ENCODE measurements around the gene TXNDC17.
"Not testable (repeated sequence)": the region's sequence is repeated elsewhere in the genome, so short reads cannot be mapped to it uniquely, and the experiment has no call there.

TXNDC17 gene

GRCh38 chr17:6642592-6642991 is 1.7 kb downstream of the TXNDC17 start:
- H3K27me3 Mint-ChIP-seq, result no peaks in the 10 kb centered on the region
- peaks cover 38 to 59% of the 10 kb centered on the region in 2 donors for H3K4me1 Mint-ChIP-seq
- H3K36me3 Mint-ChIP-seq, result peaks cover 7 to 27% of the 10 kb centered on the region in 2 donors
- H3K9me3 Mint-ChIP-seq, result no peaks in the 10 kb centered on the region
- ATAC-seq (replicated peaks), result no peak
- DNase-seq, result no peak
- no peak overlapping the region for H3K4me3 Mint-ChIP-seq
- H3K27ac Mint-ChIP-seq, result no peak overlapping the region

GRCh38 chr17:6643451-6644125 is 2.7 kb downstream of the TXNDC17 start:
- ATAC-seq (replicated peaks) (no peak), DNase-seq (no peak)
- H3K9me3 Mint-ChIP-seq, result no peaks in the 10 kb centered on the region
- H3K4me3 Mint-ChIP-seq, result no peak overlapping the region
- peaks cover 6 to 31% of the 10 kb centered on the region in 2 donors for H3K36me3 Mint-ChIP-seq
- H3K4me1 Mint-ChIP-seq, result peaks cover 30 to 59% of the 10 kb centered on the region in 2 donors
- peak overlapping the region; percentile 65 for H3K27ac Mint-ChIP-seq
- no peaks in the 10 kb centered on the region for H3K27me3 Mint-ChIP-seq

- DNase-seq (no peak), ATAC-seq (replicated peaks) (no peak)
- Mint-ChIP-seq H3K27ac (no peak overlapping the region), H3K27me3 (no peaks in the 10 kb centered on the region), H3K4me3 (no peak overlapping the region), H3K9me3 (no peaks in the 10 kb centered on the region), H3K36me3 (peaks cover 2 to 37% of the 10 kb centered on the region in 2 donors), H3K4me1 (peaks cover 26 to 63% of the 10 kb centered on the region in 2 donors)
Observed at GRCh38 chr17:6648181-6648580, 7.3 kb downstream of the TXNDC17 start.

- Mint-ChIP-seq H3K4me3 (peak within 1 kb of the TSS; percentile 98), H3K36me3 (peaks cover 0 to 23% of the 10 kb centered on the region in 2 donors), H3K27me3 (no peaks in the 10 kb centered on the region), H3K4me1 (peaks cover 28 to 62% of the 10 kb centered on the region in 2 donors), H3K9me3 (no peaks in the 10 kb centered on the region), H3K27ac (peak within 1 kb of the TSS; percentile 99)
- peak; percentile 93 for DNase-seq
- peak; percentile 97 to 98 for ATAC-seq (replicated peaks)
Observed at GRCh38 chr17:6651354-6651918, 10.6 kb downstream of the TXNDC17 start, which contains the start of the genes C17orf100 and MED31. Gene C17orf100, plus strand, starts transcription at chr17:6651762. Its CDS starts 152 bp downstream, at chr17:6651914. Gene MED31, minus strand, starts transcription at chr17:6651605. Its CDS starts 77 bp downstream, at chr17:6651528.

GRCh38 chr17:6651919-6652452 is 11.1 kb downstream of the TXNDC17 start:
- ATAC-seq (replicated peaks) (peak; percentile 20 to 33), DNase-seq (no peak)
- Mint-ChIP-seq H3K4me1 (peaks cover 27 to 57% of the 10 kb centered on the region in 2 donors), H3K27me3 (no peaks in the 10 kb centered on the region), H3K27ac (peak overlapping the region; percentile 81), H3K36me3 (peaks cover 0 to 21% of the 10 kb centered on the region in 2 donors), H3K4me3 (peak overlapping the region; percentile 98), H3K9me3 (no peaks in the 10 kb centered on the region)

- H3K4me1 Mint-ChIP-seq, result peaks cover 34 to 57% of the 10 kb centered on the region in 2 donors
- H3K9me3 Mint-ChIP-seq, result peaks cover 0 to 1% of the 10 kb centered on the region in 2 donors
- H3K27me3 Mint-ChIP-seq, result no peaks in the 10 kb centered on the region
- H3K4me3 Mint-ChIP-seq, result no peak overlapping the region
- H3K36me3 Mint-ChIP-seq, result peaks cover 7 to 15% of the 10 kb centered on the region in 2 donors
- DNase-seq (no peak), ATAC-seq (replicated peaks) (no peak)
- H3K27ac Mint-ChIP-seq, result no peak overlapping the region
Observed at GRCh38 chr17:6654841-6655731, 14.2 kb downstream of the TXNDC17 start.

- peaks cover 38 to 59% of the 10 kb centered on the region in 2 donors for H3K4me1 Mint-ChIP-seq
- not testable (repeated sequence) for ATAC-seq (replicated peaks); H3K27ac Mint-ChIP-seq; H3K27me3 Mint-ChIP-seq; DNase-seq; H3K9me3 Mint-ChIP-seq
- peaks cover 7 to 15% of the 10 kb centered on the region in 2 donors for H3K36me3 Mint-ChIP-seq
- peak overlapping the region; percentile 76 to 77 for H3K4me3 Mint-ChIP-seq
Observed at GRCh38 chr17:6655732-6656361, 15.0 kb downstream of the TXNDC17 start.

- Mint-ChIP-seq H3K36me3 (peaks cover 9 to 15% of the 10 kb centered on the region in 2 donors), H3K27ac (peak overlapping the region; percentile 92), H3K4me3 (peak overlapping the region; percentile 91 to 96), H3K4me1 (peaks cover 45 to 68% of the 10 kb centered on the region in 2 donors)
- not testable (repeated sequence) for H3K27me3 Mint-ChIP-seq, DNase-seq, H3K9me3 Mint-ChIP-seq
- peak; percentile 74 to 75 for ATAC-seq (replicated peaks)
Observed at GRCh38 chr17:6656797-6657632, 16.2 kb downstream of the TXNDC17 start.

GRCh38 chr17:6657633-6658287 is 16.9 kb downstream of the TXNDC17 start:
- ATAC-seq (replicated peaks), result peak in 1 of 2 donors; percentile 3
- peak overlapping the region; percentile 92 for H3K27ac Mint-ChIP-seq
- no peaks in the 10 kb centered on the region for H3K27me3 Mint-ChIP-seq
- no peak for DNase-seq
- peak overlapping the region; percentile 91 to 96 for H3K4me3 Mint-ChIP-seq
- peaks cover 0 to 1% of the 10 kb centered on the region in 2 donors for H3K9me3 Mint-ChIP-seq
- H3K4me1 Mint-ChIP-seq, result peaks cover 47 to 69% of the 10 kb centered on the region in 2 donors
- peaks cover 9 to 15% of the 10 kb centered on the region in 2 donors for H3K36me3 Mint-ChIP-seq

GRCh38 chr17:6658411-6658810 is 17.6 kb downstream of the TXNDC17 start:
- Mint-ChIP-seq H3K36me3 (peaks cover 9 to 13% of the 10 kb centered on the region in 2 donors), H3K4me3 (peak overlapping the region; percentile 31 to 91), H3K4me1 (peaks cover 46 to 66% of the 10 kb centered on the region in 2 donors), H3K27ac (peak overlapping the region; percentile 70)
- not testable (repeated sequence) for ATAC-seq (replicated peaks); H3K27me3 Mint-ChIP-seq; DNase-seq; H3K9me3 Mint-ChIP-seq

GRCh38 chr17:6660101-6660500 is 19.2 kb downstream of the TXNDC17 start:
- Mint-ChIP-seq H3K27me3 (no peaks in the 10 kb centered on the region), H3K9me3 (peaks cover 0 to 1% of the 10 kb centered on the region in 2 donors), H3K4me1 (peaks cover 41 to 56% of the 10 kb centered on the region in 2 donors), H3K4me3 (peak overlapping the region; percentile 25 to 47), H3K36me3 (peaks cover 10% of the 10 kb centered on the region in 2 donors), H3K27ac (peak overlapping the region; percentile 80)
- DNase-seq, result no peak
- no peak for ATAC-seq (replicated peaks)

GRCh38 chr17:6660805-6661463 is 20.1 kb downstream of the TXNDC17 start:
- Mint-ChIP-seq H3K27ac (peak overlapping the region; percentile 49), H3K4me3 (peak overlapping the region; percentile 56 to 70), H3K27me3 (no peaks in the 10 kb centered on the region), H3K4me1 (peaks cover 40 to 62% of the 10 kb centered on the region in 2 donors), H3K9me3 (peaks cover 0 to 1% of the 10 kb centered on the region in 2 donors), H3K36me3 (peaks cover 11 to 12% of the 10 kb centered on the region in 2 donors)
- DNase-seq (peak; percentile 76), ATAC-seq (replicated peaks) (peak; percentile 92 to 93)
